Non-pigmented ciliary epithelial cell (primary cell): ENCODE results near the gene GLOD5.

Source experiments
- DNase-seq: peaks from one replicate; pipeline ENCODE4 v3.0.0-alpha.2; 2010; ENCODE audit warnings: low read depth

GLOD5 gene

DNA sequence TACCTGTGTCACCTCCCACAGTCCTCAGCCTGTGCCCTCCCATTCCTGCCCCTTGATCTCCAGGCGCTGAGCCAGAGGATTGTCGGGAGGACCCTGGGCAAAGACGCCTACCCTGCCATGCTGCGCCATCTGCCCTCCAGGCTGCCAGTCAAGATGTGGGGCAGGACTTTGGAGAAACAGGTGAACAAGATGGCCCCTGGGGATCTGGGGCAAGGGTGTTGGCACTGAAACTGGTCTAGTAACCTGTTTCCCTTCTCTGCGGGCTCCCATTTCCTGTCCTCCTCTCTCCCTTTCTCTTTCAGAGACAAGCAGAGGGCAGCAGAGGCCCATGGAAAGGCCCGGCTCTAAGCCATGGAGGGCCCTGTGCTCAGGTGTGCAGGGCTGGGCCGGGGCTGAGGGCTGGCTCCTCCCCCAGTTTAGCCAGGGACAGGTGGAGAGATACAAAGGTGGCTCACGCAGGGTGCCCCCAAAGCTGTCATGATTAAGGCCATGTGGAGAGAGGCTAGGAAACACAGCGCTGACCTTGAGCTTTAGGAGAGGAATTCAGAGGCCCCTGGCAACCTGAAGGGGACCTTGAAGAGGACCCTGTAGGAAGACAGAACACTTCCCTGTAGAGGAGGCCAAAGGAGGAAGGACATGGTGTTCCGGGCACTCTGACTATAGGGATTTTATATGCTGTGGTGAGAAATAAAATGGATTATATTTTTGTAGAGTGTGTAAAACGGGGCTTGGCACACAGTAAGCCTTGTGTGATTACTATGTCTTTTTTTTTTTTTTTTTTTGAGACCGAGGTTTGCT, at the start of gene GLOD5:
Gene GLOD5 (plus strand): TSS at position 74 of the 798 bp plus-strand sequence. CDS start 44 bp downstream, at position 118.
- DNase-seq, result no peak

DNA sequence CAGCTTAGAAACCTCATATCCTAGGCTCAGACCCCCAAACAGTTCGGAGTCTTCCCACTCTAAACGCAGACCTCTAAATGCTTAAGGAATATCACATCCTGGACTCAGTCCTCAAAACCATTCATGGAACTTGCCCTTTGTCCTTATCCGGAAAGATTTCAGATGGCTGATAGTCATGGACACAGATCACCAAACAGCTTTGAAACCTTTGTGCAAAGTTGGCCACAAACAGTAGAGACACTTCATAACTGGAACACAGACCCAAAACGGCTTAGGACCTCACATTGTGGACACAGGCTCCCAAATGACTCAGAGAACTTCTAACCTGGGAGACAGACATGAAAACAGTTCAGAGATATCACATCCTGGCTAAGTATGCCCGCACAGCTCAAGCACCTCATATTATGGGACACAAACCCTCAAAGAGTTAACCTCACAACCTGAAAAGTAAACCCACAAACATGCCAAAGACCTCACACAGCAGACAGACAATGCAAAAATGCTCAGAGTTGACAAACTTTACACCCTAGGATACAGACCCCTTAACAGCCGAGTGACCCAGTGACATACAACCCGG, 49.5 kb upstream of the GLOD5 start:
- DNase-seq, result no peak

GRCh38 chrX:48713847-48714246, 47.7 kb upstream of the GLOD5 start:
- DNase-seq, result no peak

- no peak for DNase-seq
These were observed 47.0 kb upstream of the GLOD5 start for GRCh38 chrX:48714573-48714972.

DNA sequence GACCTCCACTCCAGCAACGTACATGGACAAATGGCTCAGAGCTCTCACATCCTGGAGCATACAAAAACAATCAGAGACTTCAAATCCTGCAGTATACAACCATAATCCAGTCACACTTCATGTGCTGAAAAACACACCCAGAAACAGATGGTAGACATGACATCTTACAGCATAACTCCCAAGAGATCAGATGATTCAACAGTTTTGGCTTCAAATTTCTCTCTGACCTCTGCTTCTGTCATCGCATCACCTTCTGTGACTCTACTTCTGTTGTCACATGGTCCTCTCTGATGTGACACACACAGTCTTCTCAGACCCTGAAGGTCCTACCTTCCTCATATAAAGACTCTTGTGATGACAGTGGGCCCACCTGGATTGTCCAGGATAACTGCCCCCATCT, 46.5 kb upstream of the GLOD5 start:
- DNase-seq, result no peak

DNA sequence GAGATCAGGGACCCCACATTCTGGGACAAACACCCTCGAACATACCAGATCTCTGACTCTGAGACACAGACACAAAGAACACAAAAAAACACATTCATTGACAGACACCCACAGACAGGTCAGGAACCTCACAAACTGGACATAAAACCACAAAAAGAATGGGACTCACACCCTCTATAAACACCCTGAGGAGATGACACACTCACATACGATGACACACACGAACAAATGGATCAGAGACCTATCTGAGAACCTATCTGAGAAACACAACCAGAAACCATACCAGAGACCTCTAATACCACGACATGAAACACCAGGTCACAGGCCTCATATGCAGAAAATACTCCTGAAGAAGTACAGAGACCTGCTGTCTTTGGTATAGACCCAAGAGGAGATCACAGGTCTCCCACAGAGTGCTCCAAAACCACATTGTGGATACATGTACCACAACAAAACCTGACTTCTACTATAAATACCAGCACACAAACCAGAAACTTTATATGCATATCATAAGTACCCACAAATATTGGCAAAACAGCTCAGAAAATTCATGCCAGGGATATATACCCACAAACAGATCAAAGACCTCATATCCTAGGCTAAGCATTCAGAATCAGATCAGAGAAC, 45.6 kb upstream of the GLOD5 start:
- DNase-seq, result no peak

- DNase-seq, result no peak
These were observed 41.6 kb upstream of the GLOD5 start for GRCh38 chrX:48719958-48720357.

- no peak for DNase-seq
These were observed 40.8 kb upstream of the GLOD5 start for GRCh38 chrX:48720577-48721250.

- no peak for DNase-seq
These were observed 39.6 kb upstream of the GLOD5 start for GRCh38 chrX:48721916-48722315.

DNA sequence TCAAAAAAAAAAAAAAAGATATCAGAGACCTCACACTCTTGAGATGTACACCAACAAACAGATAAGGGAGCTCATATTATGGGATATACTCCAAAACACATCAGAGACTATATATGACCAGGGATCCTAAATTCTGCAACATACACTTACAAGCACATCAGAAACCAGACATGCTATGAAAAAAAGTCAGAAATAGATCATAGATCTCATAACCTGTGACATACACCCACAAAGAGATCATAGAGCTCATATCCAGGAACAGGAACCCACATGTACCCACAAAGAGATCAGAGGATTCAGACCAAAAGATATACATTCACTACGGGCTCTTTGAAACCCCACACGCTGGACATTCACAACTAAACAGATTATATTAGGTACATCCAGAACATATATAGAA, 35.0 kb upstream of the GLOD5 start:
- no peak for DNase-seq

- no peak for DNase-seq
These were observed 32.9 kb upstream of the GLOD5 start for GRCh38 chrX:48728653-48729052.

DNA sequence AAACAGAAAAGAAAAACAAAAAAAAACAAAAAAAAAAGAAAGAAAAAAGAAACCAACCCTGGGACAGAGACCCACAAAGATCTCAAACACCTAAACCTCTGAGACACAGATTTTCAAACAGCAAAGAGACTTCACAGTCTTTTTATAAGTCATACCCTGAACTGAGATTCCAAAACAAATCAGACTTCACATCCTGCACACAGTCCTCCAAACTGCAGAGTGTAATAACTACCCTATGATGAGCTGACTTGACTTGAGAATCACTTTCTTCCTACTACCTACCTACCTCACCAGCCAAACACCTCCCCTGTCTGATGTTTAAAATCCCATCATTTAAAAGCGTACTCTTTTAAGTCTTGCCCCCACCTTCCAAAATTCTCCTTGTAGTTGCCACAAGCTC, 25.2 kb upstream of the GLOD5 start:
- DNase-seq, result no peak

- DNase-seq, result no peak
These were observed 24.7 kb upstream of the GLOD5 start for GRCh38 chrX:48736878-48737212.

- DNase-seq, result peak; percentile 89
These were observed 24.2 kb upstream of the GLOD5 start for GRCh38 chrX:48737213-48737938.

- no peak for DNase-seq
These were observed 23.6 kb upstream of the GLOD5 start for GRCh38 chrX:48737940-48738339.

- no peak for DNase-seq
These were observed 19.7 kb upstream of the GLOD5 start for GRCh38 chrX:48741834-48742233.

DNA sequence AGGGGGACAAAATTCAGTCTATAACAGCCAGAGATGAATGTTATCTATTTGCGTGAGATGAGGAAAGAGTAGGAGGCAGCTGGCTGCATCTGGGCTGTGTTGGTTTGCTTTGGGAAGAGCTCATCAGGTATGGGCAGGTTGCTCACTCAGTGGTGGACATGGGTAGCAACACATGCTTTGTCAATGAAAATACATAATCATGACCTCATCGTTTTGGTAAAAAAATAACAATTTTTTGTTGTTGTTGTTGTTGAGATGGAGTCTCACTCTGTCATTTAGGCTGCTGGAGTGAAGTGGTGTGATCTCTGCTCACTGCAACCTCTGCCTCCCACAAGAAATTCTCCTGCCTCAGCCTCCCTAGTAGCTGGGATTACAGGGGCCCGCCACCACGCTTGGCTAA, 16.3 kb upstream of the GLOD5 start:
- DNase-seq, result no peak

DNA sequence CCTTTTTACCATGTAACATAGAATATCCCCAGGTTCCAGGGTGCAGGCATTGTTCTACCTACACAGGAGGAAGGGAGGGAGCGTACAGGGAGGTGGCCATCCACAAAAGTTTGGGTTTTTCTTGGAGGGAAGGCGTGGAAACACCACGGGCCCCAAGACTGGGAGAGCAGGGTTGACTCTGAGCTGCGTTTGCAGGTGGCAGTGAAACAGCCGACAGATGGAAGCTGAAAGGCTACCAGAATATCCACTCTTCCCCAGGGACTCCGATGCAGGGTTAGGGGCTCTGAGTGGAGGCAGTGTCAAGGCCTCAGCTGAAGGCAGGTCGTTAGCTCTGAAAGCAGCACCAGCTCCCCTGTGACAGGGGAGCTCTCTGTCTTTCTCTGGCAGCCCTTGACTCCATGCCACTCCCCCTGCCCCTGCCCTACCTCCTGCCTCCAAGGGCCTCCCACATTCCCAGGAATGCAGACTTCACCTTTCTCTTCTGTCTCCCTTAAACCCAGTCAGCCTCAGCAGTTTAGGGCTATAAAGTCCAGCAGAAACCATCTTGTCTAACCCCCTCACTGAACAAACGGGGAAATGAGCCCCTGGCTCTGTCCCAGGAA, 14.0 kb upstream of the GLOD5 start:
- DNase-seq, result no peak

GRCh38 chrX:48749182-48749581, 12.4 kb upstream of the GLOD5 start:
- DNase-seq, result no peak

DNA sequence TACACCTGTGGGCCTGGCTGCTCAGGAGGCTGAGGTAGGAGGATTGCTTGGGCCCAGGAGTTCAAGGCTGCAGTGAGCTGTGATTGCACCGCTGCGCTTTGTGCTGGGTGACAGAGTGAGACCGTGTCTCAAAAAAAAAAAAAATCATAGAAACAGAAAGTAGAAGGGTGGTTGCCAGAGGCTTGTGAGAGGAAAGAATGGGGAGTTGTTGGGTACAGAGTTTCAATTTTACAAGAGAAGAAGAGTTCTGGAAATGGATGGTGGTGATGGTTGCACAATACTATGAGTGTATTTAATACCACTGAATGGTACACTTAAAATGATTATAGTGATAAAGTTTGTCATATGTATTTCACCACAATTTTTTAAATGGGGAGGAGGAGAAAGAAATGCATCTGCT, 10.2 kb upstream of the GLOD5 start:
- DNase-seq, result no peak

DNA sequence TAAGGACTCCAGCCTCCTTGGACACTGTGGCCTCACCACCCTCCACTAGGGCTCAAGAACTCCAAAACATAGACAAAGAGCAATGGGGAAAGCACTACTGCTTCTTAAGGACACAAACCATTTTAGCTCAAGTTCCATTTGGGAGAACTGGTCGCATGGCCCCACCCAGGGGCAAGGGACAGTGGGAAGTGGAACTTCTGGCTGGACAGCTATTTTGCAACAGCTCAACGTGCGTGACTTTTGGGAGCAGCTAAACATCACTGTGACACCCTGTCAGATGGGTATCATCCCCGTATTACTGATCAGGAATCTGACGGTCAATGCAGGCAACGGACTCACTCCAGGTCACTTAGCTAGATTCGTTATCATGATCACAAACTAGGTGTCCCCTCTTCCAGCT, 9.0 kb upstream of the GLOD5 start:
- DNase-seq, result no peak

DNA sequence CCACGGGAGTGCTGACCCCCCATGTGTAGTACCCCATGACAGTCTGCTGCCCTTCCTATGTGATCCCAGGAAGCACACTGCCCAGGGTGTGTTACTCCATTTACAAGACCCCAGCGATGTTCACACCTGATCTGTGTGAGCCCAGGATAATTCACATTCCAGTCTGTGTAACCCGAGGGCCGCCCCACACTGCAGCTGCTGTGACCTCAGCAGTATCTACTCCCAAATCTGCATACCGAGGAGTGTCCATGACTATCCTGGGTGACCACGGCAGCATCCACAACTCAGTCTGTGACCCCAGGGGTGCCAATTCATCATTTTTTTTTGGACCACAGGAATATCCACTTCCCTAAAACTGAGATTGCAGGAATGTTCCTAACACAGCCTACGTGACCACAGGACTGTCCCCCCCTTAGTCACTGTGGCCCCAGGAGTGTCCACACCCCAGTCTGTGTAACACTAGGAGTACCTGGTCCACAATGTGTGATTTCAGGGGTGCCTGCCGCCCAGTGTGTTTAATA, 7.8 kb upstream of the GLOD5 start:
- no peak for DNase-seq
